Endodermal cell (in vitro differentiated cells): ENCODE results near the gene UPB1. TPM values are rescaled to one million over a fixed set of nuclear protein-coding genes. Genes with fewer than 3 reads are reported as not detected.

ENCODE experiments used
- DNase-seq: peaks from one replicate; pipeline ENCODE4 v3.0.0-alpha.2; 2017
- H3K27ac ChIP-seq: 2 replicates; pipeline ENCODE4 v1.5.1; 2013; ENCODE audit warnings: mild to moderate bottlenecking, low read depth, low read length, moderate library complexity
- H3K27me3 ChIP-seq: 2 replicates; pipeline ENCODE4 v1.6.1; 2013; ENCODE audit warnings: mild to moderate bottlenecking, low read length, moderate library complexity; ENCODE audit not compliant: insufficient read depth, control insufficient read depth, poor library complexity, severe bottlenecking
- H3K36me3 ChIP-seq: 2 replicates; pipeline ENCODE4 v1.7.0; 2013; ENCODE audit warnings: mild to moderate bottlenecking, low read length, moderate library complexity; ENCODE audit not compliant: control insufficient read depth, insufficient read depth
- H3K4me1 ChIP-seq: one replicate; pipeline ENCODE4 v1.7.0; 2013; ENCODE audit warnings: low read length; ENCODE audit not compliant: control insufficient read depth, insufficient read depth
- H3K4me3 ChIP-seq: 2 replicates; pipeline ENCODE4 v1.5.1; 2013; ENCODE audit warnings: mild to moderate bottlenecking, low read length, moderate library complexity
- H3K9ac ChIP-seq: 2 replicates; pipeline ENCODE4 v1.6.1; 2013; ENCODE audit warnings: mild to moderate bottlenecking, low read length, moderate library complexity; ENCODE audit not compliant: poor library complexity, severe bottlenecking; ENCODE audit errors: extremely low read depth
- H3K9me3 ChIP-seq: 2 replicates; pipeline ENCODE4 v1.6.1; 2013; ENCODE audit warnings: mild to moderate bottlenecking, low read length, moderate library complexity; ENCODE audit not compliant: control insufficient read depth
- H3K27ac Mint-ChIP-seq: 2 replicates; pipeline ENCODE4 v1.8.0; 2020; ENCODE audit warnings: mixed read lengths
- H3K27me3 Mint-ChIP-seq: 2 replicates; pipeline ENCODE4 v1.8.0; 2021; ENCODE audit warnings: mild to moderate bottlenecking, mixed read lengths; ENCODE audit not compliant: insufficient read depth
- H3K36me3 Mint-ChIP-seq: 2 replicates; pipeline ENCODE4 v1.8.0; 2020; ENCODE audit warnings: low read depth, mixed read lengths
- H3K4me1 Mint-ChIP-seq: 2 replicates; pipeline ENCODE4 v1.8.0; 2020; ENCODE audit warnings: mixed read lengths
- H3K4me3 Mint-ChIP-seq: 2 replicates; pipeline ENCODE4 v1.8.0; 2020; ENCODE audit warnings: mild to moderate bottlenecking, moderate library complexity, mixed read lengths
- H3K9me3 Mint-ChIP-seq: 2 replicates; pipeline ENCODE4 v1.8.0; 2020; ENCODE audit warnings: mild to moderate bottlenecking, mixed read lengths
- CTCF ChIP-seq: fragments of 200-600 bp; sonication (generic); conservative IDR thresholded peaks from 2 replicates; pipeline ENCODE4 v1.5.0; 2021; ENCODE audit warnings: antibody characterized with exemption, mild to moderate bottlenecking
- WGBS, 2 experiments: methylation state at CpG; one replicate each; pipeline versions ENCODE4 v1.1.5 to v1.1.7; 2013; ENCODE audit warnings: missing lambda C conversion rate in 2 of 2, mixed read lengths in 1 of 2; ENCODE audit not compliant: insufficient coverage in 1 of 2, insufficient read length in 1 of 2; 5-methylcytosine and 5-hydroxymethylcytosine counted together
- long read RNA-seq, 4 experiments: library from polyadenylated mRNA in 2 of 4; library from RNA in 1 of 4; library from capped mRNA in 1 of 4; stranded (forward) in 3 of 4; unstranded in 1 of 4; transcript quantifications; one replicate each; pipeline ENCODE4 v2.0.0, GENCODE V29; 2020 to 2021; ENCODE audit warnings: inconsistent platforms in 1 of 4
- polyA plus RNA-seq, 2 experiments: library from polyadenylated mRNA; stranded (reverse); fragments of 50-300 nt; gene quantifications; one replicate each; pipeline ENCODE4 v1.2.3, GENCODE V29; 2013
- total RNA-seq, 2 donors: library from RNA; stranded (reverse); fragmentation: NEBNext Ultra II Directional in 1 of 2; extraction: Animal tissue kit (Norgen Biotek cat#: 25700) in 1 of 2; gene quantifications; 2 replicates in 1 of 2; 3 replicates in 1 of 2; pipeline ENCODE4 v1.2.1, GENCODE V29; 2021

UPB1 gene
- under 1 TPM in 1 of 2 donors, not detected in 1; 0.40 TPM for total RNA-seq
- polyA plus RNA-seq (2013, experiment 1 of 2), result 0.14 TPM
- polyA plus RNA-seq (2013, experiment 2 of 2), result 0.33 TPM
- long read RNA-seq, experiment 1, result 0 reads
- long read RNA-seq, experiment 2, result 0 reads
- long read RNA-seq, experiment 3, result 0 reads
- long read RNA-seq, experiment 4, result 0 reads

- peak within 1 kb of the TSS; percentile 44 for H3K4me3 Mint-ChIP-seq
- 50 to 61% methylated on average over 38 to 76 of the region's 76 CpGs for WGBS, 2 experiments
- peaks cover 7% of the 10 kb centered on the region for H3K9me3 Mint-ChIP-seq
- Histone ChIP-seq H3K9me3 (no peaks in the 10 kb centered on the region), H3K36me3 (no peaks in the 10 kb centered on the region), H3K27ac (no peak within 1 kb of the TSS), H3K27me3 (peaks cover 76% of the 10 kb centered on the region), H3K4me3 (no peak within 1 kb of the TSS), H3K9ac (no peak within 1 kb of the TSS), H3K4me1 (no peaks in the 10 kb centered on the region)
- no peak within 1 kb of the TSS for H3K27ac Mint-ChIP-seq
- H3K36me3 Mint-ChIP-seq, result no peaks in the 10 kb centered on the region
- peaks cover 17% of the 10 kb centered on the region for H3K4me1 Mint-ChIP-seq
- H3K27me3 Mint-ChIP-seq, result peaks cover 88% of the 10 kb centered on the region
- no peak for TF ChIP-seq CTCF
- peak; percentile 68 for DNase-seq
Observed at GRCh38 chr22:24494528-24495364, at the start of gene UPB1. Gene UPB1 (plus strand): TSS chr22:24495332. CDS start chr22:24495404, 72 bp downstream.

- DNase-seq, result peak; percentile 70
- 68 to 69% methylated on average over 4 to 11 of the region's 11 CpGs for WGBS, 2 experiments
- no peak overlapping the region for H3K27ac ChIP-seq
- Mint-ChIP-seq H3K36me3 (no peaks in the 10 kb centered on the region), H3K27me3 (no peaks in the 10 kb centered on the region), H3K4me3 (no peak overlapping the region), H3K9me3 (peaks cover under 1% of the 10 kb centered on the region), H3K27ac (no peak overlapping the region), H3K4me1 (peaks cover 29% of the 10 kb centered on the region)
- no peaks in the 10 kb centered on the region for H3K36me3 ChIP-seq
- no peak for TF ChIP-seq CTCF
- peaks cover 27% of the 10 kb centered on the region for H3K4me1 ChIP-seq
- H3K27me3 ChIP-seq, result no peaks in the 10 kb centered on the region
- no peaks in the 10 kb centered on the region for H3K9me3 ChIP-seq
- H3K9ac ChIP-seq, result no peak overlapping the region
- no peak overlapping the region for H3K4me3 ChIP-seq
Observed at GRCh38 chr22:24445481-24446259, 49.5 kb upstream of the UPB1 start.

GRCh38 chr22:24446260-24446611 is 48.9 kb upstream of the UPB1 start:
- peaks cover 2% of the 10 kb centered on the region for H3K9me3 ChIP-seq
- no peak overlapping the region for H3K9ac ChIP-seq
- WGBS, 2 experiments, result 63 to 89% methylated on average over 3 of the region's 3 CpGs
- H3K27me3 ChIP-seq, result no peaks in the 10 kb centered on the region
- no peak for DNase-seq
- no peak overlapping the region for H3K27ac ChIP-seq
- Mint-ChIP-seq H3K4me1 (peaks cover 31% of the 10 kb centered on the region), H3K4me3 (no peak overlapping the region), H3K9me3 (peaks cover 1% of the 10 kb centered on the region), H3K27me3 (no peaks in the 10 kb centered on the region), H3K36me3 (no peaks in the 10 kb centered on the region), H3K27ac (no peak overlapping the region)
- H3K4me1 ChIP-seq, result peaks cover 27% of the 10 kb centered on the region
- TF ChIP-seq CTCF, result no peak
- H3K36me3 ChIP-seq, result no peaks in the 10 kb centered on the region
- H3K4me3 ChIP-seq, result no peak overlapping the region
